IPS DF 6.9 (cell line): ENCODE data around the gene RELCH.
A peak's percentile ranks its signal among the peaks of the same experiment; 100 is the strongest.

Experiments used
- DNase-seq: peaks from one replicate; pipeline ENCODE4 v3.0.0-alpha.2; 2013; ENCODE audit warnings: low read depth, low spot score
- H3K27ac ChIP-seq: one replicate; pipeline ENCODE4 v1.5.1; 2013; ENCODE audit warnings: low read length, control low read depth
- H3K27me3 ChIP-seq: 2 replicates; pipeline ENCODE4 v1.6.1; 2013; ENCODE audit warnings: mild to moderate bottlenecking, low read length; ENCODE audit not compliant: control insufficient read depth, insufficient read depth
- H3K36me3 ChIP-seq: 2 replicates; pipeline ENCODE4 v1.6.1; 2013; ENCODE audit warnings: low read length; ENCODE audit not compliant: control insufficient read depth, insufficient read depth
- H3K4me1 ChIP-seq: 2 replicates; pipeline ENCODE4 v1.6.1; 2013; ENCODE audit warnings: low read length; ENCODE audit not compliant: control insufficient read depth, insufficient read depth
- H3K4me3 ChIP-seq: 2 replicates; pipeline ENCODE4 v1.5.1; 2013; ENCODE audit warnings: mild to moderate bottlenecking, low read length
- H3K9me3 ChIP-seq: 2 replicates; pipeline ENCODE4 v1.6.1; 2013; ENCODE audit warnings: low read length, inconsistent platforms; ENCODE audit not compliant: control insufficient read depth, insufficient read depth
- WGBS: extraction: QIAGEN DNeasy Blood & Tissue Kit; methylation state at CpG from one replicate; pipeline ENCODE4 v1.1.7; 2013; ENCODE audit warnings: mixed read lengths, missing lambda C conversion rate; ENCODE audit not compliant: insufficient read length, insufficient coverage; 5-methylcytosine and 5-hydroxymethylcytosine counted together

RELCH gene

GRCh38 chr18:62187543-62188510 is 772 bp downstream of the RELCH start:
- WGBS, result no CpG with 5 or more reads among the region's 54 CpGs
- no peaks in the 10 kb centered on the region for H3K4me1 ChIP-seq
- H3K36me3 ChIP-seq, result no peaks in the 10 kb centered on the region
- H3K27ac ChIP-seq, result no peak overlapping the region
- DNase-seq, result no peak
- H3K27me3 ChIP-seq, result no peaks in the 10 kb centered on the region
- peak overlapping the region; percentile 74 for H3K4me3 ChIP-seq
- no peaks in the 10 kb centered on the region for H3K9me3 ChIP-seq

GRCh38 chr18:62189208-62189607 is 2.2 kb downstream of the RELCH start:
- no peaks in the 10 kb centered on the region for H3K9me3 ChIP-seq
- no peak overlapping the region for H3K27ac ChIP-seq
- WGBS, result no CpG with 5 or more reads among the region's 2 CpGs
- H3K36me3 ChIP-seq, result no peaks in the 10 kb centered on the region
- H3K27me3 ChIP-seq, result no peaks in the 10 kb centered on the region
- no peaks in the 10 kb centered on the region for H3K4me1 ChIP-seq
- DNase-seq, result no peak
- no peak overlapping the region for H3K4me3 ChIP-seq

GRCh38 chr18:62196079-62196478 is 9.0 kb downstream of the RELCH start:
- H3K4me3 ChIP-seq, result no peak overlapping the region
- no peaks in the 10 kb centered on the region for H3K4me1 ChIP-seq
- H3K27ac ChIP-seq, result no peak overlapping the region
- H3K36me3 ChIP-seq, result no peaks in the 10 kb centered on the region
- H3K27me3 ChIP-seq, result no peaks in the 10 kb centered on the region
- no CpG with 5 or more reads among the region's 7 CpGs for WGBS
- DNase-seq, result no peak
- no peaks in the 10 kb centered on the region for H3K9me3 ChIP-seq

- H3K4me3 ChIP-seq, result no peak overlapping the region
- no peak overlapping the region for H3K27ac ChIP-seq
- no peak for DNase-seq
- H3K9me3 ChIP-seq, result no peaks in the 10 kb centered on the region
- no peaks in the 10 kb centered on the region for H3K27me3 ChIP-seq
- H3K4me1 ChIP-seq, result no peaks in the 10 kb centered on the region
- no peaks in the 10 kb centered on the region for H3K36me3 ChIP-seq
These were observed 9.9 kb downstream of the RELCH start for GRCh38 chr18:62196980-62197379.

GRCh38 chr18:62198259-62198658 is 11.2 kb downstream of the RELCH start:
- Histone ChIP-seq H3K27ac (no peak overlapping the region), H3K36me3 (no peaks in the 10 kb centered on the region), H3K4me3 (no peak overlapping the region), H3K27me3 (no peaks in the 10 kb centered on the region), H3K4me1 (no peaks in the 10 kb centered on the region), H3K9me3 (no peaks in the 10 kb centered on the region)
- no CpG with 5 or more reads among the region's 2 CpGs for WGBS
- no peak for DNase-seq

- H3K4me3 ChIP-seq, result no peak overlapping the region
- H3K27me3 ChIP-seq, result no peaks in the 10 kb centered on the region
- H3K27ac ChIP-seq, result no peak overlapping the region
- DNase-seq, result no peak
- H3K4me1 ChIP-seq, result no peaks in the 10 kb centered on the region
- H3K9me3 ChIP-seq, result no peaks in the 10 kb centered on the region
- WGBS, result no CpG with 5 or more reads among the region's 2 CpGs
- H3K36me3 ChIP-seq, result no peaks in the 10 kb centered on the region
These were observed 12.6 kb downstream of the RELCH start for GRCh38 chr18:62199629-62200028.

GRCh38 chr18:62200121-62200914 is 13.3 kb downstream of the RELCH start:
- H3K9me3 ChIP-seq, result no peaks in the 10 kb centered on the region
- no peaks in the 10 kb centered on the region for H3K4me1 ChIP-seq
- no peak overlapping the region for H3K27ac ChIP-seq
- whole genome bisulfite sequencing, result no CpG with 5 or more reads among the region's 3 CpGs
- no peaks in the 10 kb centered on the region for H3K27me3 ChIP-seq
- H3K4me3 ChIP-seq, result no peak overlapping the region
- H3K36me3 ChIP-seq, result no peaks in the 10 kb centered on the region
- no peak for DNase-seq

- H3K27ac ChIP-seq, result no peak overlapping the region
- H3K9me3 ChIP-seq, result no peaks in the 10 kb centered on the region
- WGBS, result no CpG with 5 or more reads among the region's 1 CpG
- H3K4me1 ChIP-seq, result no peaks in the 10 kb centered on the region
- no peak for DNase-seq
- H3K36me3 ChIP-seq, result no peaks in the 10 kb centered on the region
- no peaks in the 10 kb centered on the region for H3K27me3 ChIP-seq
- no peak overlapping the region for H3K4me3 ChIP-seq
These were observed 14.8 kb downstream of the RELCH start for GRCh38 chr18:62201870-62202269.

GRCh38 chr18:62205824-62206223 is 18.8 kb downstream of the RELCH start:
- no CpG with 5 or more reads among the region's 4 CpGs for WGBS
- Histone ChIP-seq H3K36me3 (no peaks in the 10 kb centered on the region), H3K4me3 (no peak overlapping the region), H3K4me1 (no peaks in the 10 kb centered on the region), H3K27ac (no peak overlapping the region), H3K27me3 (no peaks in the 10 kb centered on the region), H3K9me3 (no peaks in the 10 kb centered on the region)
- no peak for DNase-seq

- Histone ChIP-seq H3K4me3 (no peak overlapping the region), H3K27me3 (no peaks in the 10 kb centered on the region), H3K36me3 (no peaks in the 10 kb centered on the region), H3K9me3 (no peaks in the 10 kb centered on the region), H3K4me1 (no peaks in the 10 kb centered on the region), H3K27ac (no peak overlapping the region)
- DNase-seq, result no peak
- WGBS, result no CpG with 5 or more reads among the region's 4 CpGs
These were observed 19.5 kb downstream of the RELCH start for GRCh38 chr18:62206593-62206992.
